ENCODE data around the gene LRBA. TPM values are rescaled to one million over a fixed set of nuclear protein-coding genes. Genes with fewer than 3 reads are reported as not detected.

LRBA gene
- total RNA-seq, 1 experiment from 2014 or later: 77.4 TPM

DNA sequence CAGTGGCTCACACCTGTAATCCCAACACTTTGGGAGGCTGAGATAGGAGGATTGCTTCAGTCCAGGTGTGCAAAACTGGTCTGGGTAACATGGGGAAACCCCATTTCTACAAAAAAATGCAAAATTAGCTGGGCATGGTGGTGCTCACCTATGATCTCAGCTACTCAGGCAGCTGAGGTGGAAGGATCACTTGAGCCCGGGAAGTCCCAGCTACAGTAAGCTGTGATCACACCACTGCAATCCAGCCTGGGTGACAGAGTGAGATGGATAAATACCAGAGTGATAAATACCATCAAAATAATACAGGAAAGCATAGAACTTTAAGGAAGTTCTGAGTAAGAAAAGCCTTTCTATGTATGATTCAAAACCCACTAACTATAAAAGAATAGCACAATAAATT lies 52.8 kb downstream of the LRBA start:
- no peak for DNase-seq

DNA sequence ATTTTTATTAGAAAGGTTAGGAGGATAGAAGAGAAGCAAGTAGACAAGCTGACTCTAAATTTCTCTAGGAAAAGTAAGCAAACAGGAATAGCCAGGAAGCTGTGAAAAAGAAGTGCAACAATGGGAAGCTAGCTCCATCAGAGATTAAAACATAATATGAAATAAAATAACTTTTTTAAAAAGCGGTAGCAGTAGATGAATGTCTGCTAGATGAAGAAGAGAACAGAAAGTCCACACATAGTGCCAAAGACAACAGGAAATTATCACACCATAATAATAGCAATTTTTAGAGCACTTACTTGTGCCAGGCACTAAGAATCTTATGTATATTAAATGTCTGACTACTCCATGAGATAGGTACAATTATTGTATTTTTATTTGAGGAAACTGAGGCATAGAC lies 53.5 kb downstream of the LRBA start:
- Histone ChIP-seq H3K9me3 (ENCODE audit: insufficient read depth, low read depth) (no peaks in the 10 kb centered on the region), H3K27me3 (ENCODE audit: insufficient read depth, low read depth) (no peaks in the 10 kb centered on the region), H2AFZ (no peak overlapping the region), H3F3A (ENCODE audit: insufficient read depth, low read depth) (peaks cover 4% of the 10 kb centered on the region; the same call in 1 of the 2 replicates), H3K9me2 (ENCODE audit: insufficient read depth) (no peaks in the 10 kb centered on the region), H4K20me1 (ENCODE audit: insufficient read depth) (no peaks in the 10 kb centered on the region), H3K4me2 (no peak overlapping the region), H3K4me3 (no peak overlapping the region), H3K79me2 (ENCODE audit: low read depth) (peaks cover 4% of the 10 kb centered on the region; the same call in 1 of the 2 replicates), H3K4me1 (replicated peaks; ENCODE audit: insufficient read depth) (no peaks in the 10 kb centered on the region), H3K36me3 (ENCODE audit: low read depth) (no peaks in the 10 kb centered on the region), H3K27ac (no peak overlapping the region)
- ChIA-PET CTCF (interaction anchor here (0.6 kb wide), 1 partner anchor 55 kb away, joined by 4 read pairs; no protein-coding TSS in a partner anchor), POLR2A (ENCODE audit: unreplicated experiment) (no interaction called here)
- no peak for TF ChIP-seq EZH2 (IDR thresholded peaks at IDR 0.05; ENCODE audit: low read depth)
- TF ChIP-seq, protein P1, sequence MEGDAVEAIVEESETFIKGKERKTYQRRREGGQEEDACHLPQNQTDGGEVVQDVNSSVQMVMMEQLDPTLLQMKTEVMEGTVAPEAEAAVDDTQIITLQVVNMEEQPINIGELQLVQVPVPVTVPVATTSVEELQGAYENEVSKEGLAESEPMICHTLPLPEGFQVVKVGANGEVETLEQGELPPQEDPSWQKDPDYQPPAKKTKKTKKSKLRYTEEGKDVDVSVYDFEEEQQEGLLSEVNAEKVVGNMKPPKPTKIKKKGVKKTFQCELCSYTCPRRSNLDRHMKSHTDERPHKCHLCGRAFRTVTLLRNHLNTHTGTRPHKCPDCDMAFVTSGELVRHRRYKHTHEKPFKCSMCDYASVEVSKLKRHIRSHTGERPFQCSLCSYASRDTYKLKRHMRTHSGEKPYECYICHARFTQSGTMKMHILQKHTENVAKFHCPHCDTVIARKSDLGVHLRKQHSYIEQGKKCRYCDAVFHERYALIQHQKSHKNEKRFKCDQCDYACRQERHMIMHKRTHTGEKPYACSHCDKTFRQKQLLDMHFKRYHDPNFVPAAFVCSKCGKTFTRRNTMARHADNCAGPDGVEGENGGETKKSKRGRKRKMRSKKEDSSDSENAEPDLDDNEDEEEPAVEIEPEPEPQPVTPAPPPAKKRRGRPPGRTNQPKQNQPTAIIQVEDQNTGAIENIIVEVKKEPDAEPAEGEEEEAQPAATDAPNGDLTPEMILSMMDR (conservative IDR thresholded peaks at IDR 0.05): no peak
- intact Hi-C loops (cut with micrococcal nuclease; ENCODE audit: unreplicated experiment): no loop called here
- no TSS peak for BruUV-seq (replicated peaks)
- no peak for DNase-seq

More for the DNA sequence above, 52.8 kb downstream of the LRBA start:
- Histone ChIP-seq H3K4me1 (replicated peaks; ENCODE audit: insufficient read depth) (no peaks in the 10 kb centered on the region), H3K36me3 (ENCODE audit: low read depth) (no peaks in the 10 kb centered on the region), H3K27ac (no peak overlapping the region), H3K4me3 (no peak overlapping the region), H3K79me2 (ENCODE audit: low read depth) (peaks cover 11% of the 10 kb centered on the region; the same call in 1 of the 2 replicates), H4K20me1 (ENCODE audit: insufficient read depth) (no peaks in the 10 kb centered on the region), H3K27me3 (ENCODE audit: insufficient read depth, low read depth) (no peaks in the 10 kb centered on the region), H3F3A (ENCODE audit: insufficient read depth, low read depth) (peaks cover 4% of the 10 kb centered on the region; the same call in 1 of the 2 replicates), H3K4me2 (no peak overlapping the region), H3K9me2 (ENCODE audit: insufficient read depth) (no peaks in the 10 kb centered on the region), H3K9me3 (ENCODE audit: insufficient read depth, low read depth) (no peaks in the 10 kb centered on the region), H2AFZ (no peak overlapping the region)
- intact Hi-C loops (cut with micrococcal nuclease; ENCODE audit: unreplicated experiment): no loop called here
- CTCF ChIA-PET: no interaction called here
- POLR2A ChIA-PET (ENCODE audit: unreplicated experiment): no interaction called here
- BruUV-seq (replicated peaks): no TSS peak
- no peak for TF ChIP-seq EZH2 (IDR thresholded peaks at IDR 0.05; ENCODE audit: low read depth)
- TF ChIP-seq, protein P1 (conservative IDR thresholded peaks at IDR 0.05): no peak

DNA sequence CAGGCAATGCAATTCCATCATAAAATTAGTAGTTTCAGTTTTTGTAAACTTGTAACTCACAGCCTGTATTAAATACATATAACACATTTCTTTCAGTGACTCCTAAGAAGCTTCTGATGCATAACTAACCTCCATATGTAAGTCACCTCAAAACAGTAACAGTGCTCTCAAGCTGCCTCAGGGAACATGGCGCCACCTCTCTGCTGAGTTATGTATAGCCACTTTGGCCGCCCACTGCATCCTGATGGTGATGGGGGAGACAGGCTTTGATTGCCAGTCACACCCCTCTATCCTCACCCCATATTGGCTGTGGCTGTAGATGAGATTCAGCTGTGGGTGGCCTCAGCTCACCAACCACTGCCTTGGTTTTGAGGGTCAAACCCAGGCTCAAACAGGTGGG lies 54.3 kb downstream of the LRBA start:
- peaks cover 4% of the 10 kb centered on the region; the same call in 1 of the 2 replicates for H3F3A ChIP-seq (ENCODE audit: insufficient read depth, low read depth)
- intact Hi-C loops (cut with micrococcal nuclease; ENCODE audit: unreplicated experiment): no loop called here
- TF ChIP-seq EZH2 (IDR thresholded peaks at IDR 0.05; ENCODE audit: low read depth): no peak
- TF ChIP-seq, protein P1 (conservative IDR thresholded peaks at IDR 0.05): peak; percentile 41; the same call in 1 of the 2 replicates
- H3K36me3 ChIP-seq (ENCODE audit: low read depth): no peaks in the 10 kb centered on the region
- H3K79me2 ChIP-seq (ENCODE audit: low read depth): peaks cover 4% of the 10 kb centered on the region; the same call in 1 of the 2 replicates
- DNase-seq: no peak
- H3K27ac ChIP-seq: no peak overlapping the region
- H3K27me3 ChIP-seq (ENCODE audit: insufficient read depth, low read depth): no peaks in the 10 kb centered on the region
- no peak overlapping the region for H2AFZ ChIP-seq
- H3K9me2 ChIP-seq (ENCODE audit: insufficient read depth): no peaks in the 10 kb centered on the region
- H3K4me1 ChIP-seq (replicated peaks; ENCODE audit: insufficient read depth): no peaks in the 10 kb centered on the region
- no peak overlapping the region for H3K4me3 ChIP-seq
- CTCF ChIA-PET: no interaction called here
- H3K9me3 ChIP-seq (ENCODE audit: insufficient read depth, low read depth): no peaks in the 10 kb centered on the region
- no peaks in the 10 kb centered on the region for H4K20me1 ChIP-seq (ENCODE audit: insufficient read depth)
- POLR2A ChIA-PET (ENCODE audit: unreplicated experiment): no interaction called here
- no TSS peak for BruUV-seq (replicated peaks)
- no peak overlapping the region for H3K4me2 ChIP-seq

Data from PC-9 (cell line).